ENCODE measurements around the gene CHN1. TPM values are rescaled to one million over a fixed set of nuclear protein-coding genes. Genes with fewer than 3 reads are reported as not detected.

Gene CHN1
- total RNA-seq, 1 donor, result 3.0 TPM

DNA sequence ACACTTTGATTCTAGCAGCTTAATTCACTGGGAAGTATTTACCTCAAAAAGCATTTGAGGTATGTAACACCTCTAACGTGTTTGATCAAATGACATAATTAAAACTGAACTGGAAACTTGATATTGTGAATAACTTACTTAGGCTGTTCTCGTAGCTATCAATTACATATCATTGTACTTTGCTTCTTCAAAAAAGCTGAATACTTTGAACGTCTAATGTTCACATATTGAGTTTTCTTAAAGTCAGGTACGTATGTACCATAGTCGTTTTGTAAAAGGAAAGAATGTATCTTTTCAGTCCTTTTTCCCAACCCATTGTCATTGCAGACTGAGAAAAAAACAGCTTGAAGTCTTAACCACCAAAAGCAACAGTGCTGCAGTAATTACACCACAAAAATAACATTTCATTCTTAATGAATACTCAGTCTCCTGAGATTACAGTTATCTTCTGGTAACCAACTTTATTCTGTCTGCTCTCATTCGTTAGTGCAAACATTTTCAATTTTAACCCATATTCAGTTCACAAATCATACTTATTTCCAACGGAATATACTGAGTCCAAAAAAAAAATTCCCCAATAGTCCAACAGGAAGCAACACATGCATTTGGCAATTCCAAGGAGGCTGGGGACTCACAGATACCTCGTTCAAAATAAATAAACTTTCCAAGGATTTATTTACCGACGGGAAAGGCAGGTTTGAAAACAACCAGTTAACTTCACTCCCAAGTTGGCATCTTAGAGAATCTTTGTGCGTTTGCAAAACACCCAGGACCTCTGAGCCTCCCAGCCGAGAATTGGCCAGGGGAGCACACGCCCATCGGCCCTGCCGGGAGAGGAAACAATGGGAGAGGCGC lies 1.1 kb downstream of the CHN1 start:
- H3K4me1 ChIP-seq (ENCODE audit: insufficient read depth, low read length), result peaks cover 6% of the 10 kb centered on the region
- H3K27me3 ChIP-seq (ENCODE audit: insufficient read depth, low read length), result peaks cover 77% of the 10 kb centered on the region
- no peak overlapping the region for H3K4me3 ChIP-seq (ENCODE audit: low read length)
- no peaks in the 10 kb centered on the region for H3K9me3 ChIP-seq (ENCODE audit: low read depth, low read length)

DNA sequence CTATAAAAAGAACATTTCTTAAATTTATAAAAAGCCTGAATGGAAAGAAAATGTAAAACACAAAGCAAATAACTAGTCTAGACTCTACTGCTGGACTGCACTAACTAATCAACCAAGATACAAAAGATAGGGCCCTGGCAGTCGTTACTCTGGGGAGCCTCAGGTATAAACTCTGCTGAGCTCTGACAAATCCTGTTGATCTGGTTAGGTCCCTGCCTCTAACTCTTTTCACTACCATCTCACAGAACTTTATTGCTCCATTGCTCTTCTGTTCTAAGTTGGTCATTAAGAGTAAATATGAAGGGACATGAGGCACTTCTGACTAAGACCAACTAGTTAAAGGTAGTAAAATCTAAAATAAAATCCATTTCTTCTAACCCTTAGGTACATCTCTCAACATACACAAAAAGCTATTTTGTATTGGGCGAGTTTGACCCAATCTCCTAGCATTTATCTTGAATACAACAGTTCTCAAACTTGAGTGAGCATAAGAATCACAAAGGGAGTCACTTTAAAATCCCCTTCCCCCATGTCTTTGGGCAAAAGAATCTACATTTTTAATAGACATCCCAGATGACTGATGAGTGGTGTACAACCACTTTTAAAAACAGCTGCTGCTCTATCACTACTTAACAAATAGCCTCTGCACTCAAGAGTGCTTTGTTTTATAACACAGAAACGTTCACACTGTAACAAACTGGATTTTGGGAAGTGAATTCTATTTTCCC lies 2.5 kb downstream of the CHN1 start:
- peaks cover 64% of the 10 kb centered on the region for H3K27me3 ChIP-seq (ENCODE audit: insufficient read depth, low read length)
- H3K4me3 ChIP-seq (ENCODE audit: low read length), result no peak overlapping the region
- no peaks in the 10 kb centered on the region for H3K9me3 ChIP-seq (ENCODE audit: low read depth, low read length)
- H3K4me1 ChIP-seq (ENCODE audit: insufficient read depth, low read length), result peaks cover 6% of the 10 kb centered on the region

DNA sequence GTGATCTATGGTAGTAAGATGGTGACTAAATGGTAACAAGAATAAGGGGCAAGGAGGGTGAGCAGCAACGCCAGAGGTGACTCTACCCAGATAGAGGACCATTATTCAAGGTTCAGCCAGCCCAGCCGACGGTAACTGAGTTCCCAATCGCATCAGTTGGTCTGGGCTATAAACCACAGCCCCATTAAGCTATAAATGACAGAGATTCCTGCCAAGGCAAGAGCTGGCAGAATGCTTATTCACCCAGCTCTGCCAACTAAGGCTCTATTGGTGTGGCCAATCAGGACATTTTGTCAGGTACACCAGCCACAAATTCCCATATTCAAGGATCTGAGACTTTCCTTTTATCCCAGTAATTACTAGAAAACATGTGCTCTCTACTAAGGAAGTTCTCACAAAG lies 3.6 kb downstream of the CHN1 start:
- Histone ChIP-seq H3K4me1 (ENCODE audit: insufficient read depth, low read length) (peaks cover 8% of the 10 kb centered on the region), H3K4me3 (ENCODE audit: low read length) (no peak overlapping the region), H3K9me3 (ENCODE audit: low read depth, low read length) (no peaks in the 10 kb centered on the region), H3K27me3 (ENCODE audit: insufficient read depth, low read length) (peaks cover 53% of the 10 kb centered on the region)

DNA sequence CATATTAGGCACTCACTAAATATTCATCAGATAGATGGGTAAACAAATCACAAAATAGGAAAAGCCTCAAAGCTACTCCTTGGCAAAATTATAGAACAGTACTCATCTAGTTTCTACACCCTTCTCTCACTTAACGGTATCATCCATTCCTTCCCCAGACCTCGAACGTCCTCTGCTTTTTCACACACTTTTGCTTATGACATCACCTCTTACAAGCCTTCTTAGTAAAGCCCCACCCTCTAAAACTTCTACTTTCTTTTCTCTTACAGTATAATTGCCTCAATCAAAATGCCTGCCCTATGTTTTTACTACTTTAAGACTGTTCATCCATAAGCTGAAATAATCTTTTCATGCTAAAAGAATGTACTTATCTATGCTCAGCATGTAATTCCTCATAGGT lies 8.1 kb downstream of the CHN1 start:
- Histone ChIP-seq H3K9me3 (ENCODE audit: low read depth, low read length) (no peaks in the 10 kb centered on the region), H3K4me3 (ENCODE audit: low read length) (no peak overlapping the region), H3K27me3 (ENCODE audit: insufficient read depth, low read length) (peaks cover 15% of the 10 kb centered on the region), H3K4me1 (ENCODE audit: insufficient read depth, low read length) (peaks cover 4% of the 10 kb centered on the region)

DNA sequence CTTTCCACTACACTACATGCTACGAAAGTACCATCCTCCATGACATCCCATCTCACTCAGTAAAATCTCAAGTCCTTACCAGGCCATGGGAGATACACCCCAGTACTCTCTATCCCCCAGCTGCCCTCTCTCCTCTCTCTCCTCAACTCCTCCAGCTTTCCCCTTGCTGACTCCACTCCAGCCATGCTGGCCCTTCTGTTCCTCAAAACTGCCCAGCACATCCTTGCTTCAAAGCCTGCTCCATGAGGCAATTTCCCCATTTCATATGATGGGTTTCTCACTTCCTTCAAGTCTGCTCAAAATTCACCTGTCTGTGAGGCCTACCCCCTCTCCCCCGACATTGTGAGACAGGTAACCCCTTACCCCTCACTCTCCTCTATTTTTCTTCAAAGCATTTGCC lies 8.6 kb downstream of the CHN1 start:
- H3K4me3 ChIP-seq (ENCODE audit: low read length), result no peak overlapping the region
- H3K9me3 ChIP-seq (ENCODE audit: low read depth, low read length), result no peaks in the 10 kb centered on the region
- H3K4me1 ChIP-seq (ENCODE audit: insufficient read depth, low read length), result peaks cover 4% of the 10 kb centered on the region
- peaks cover 13% of the 10 kb centered on the region for H3K27me3 ChIP-seq (ENCODE audit: insufficient read depth, low read length)

DNA sequence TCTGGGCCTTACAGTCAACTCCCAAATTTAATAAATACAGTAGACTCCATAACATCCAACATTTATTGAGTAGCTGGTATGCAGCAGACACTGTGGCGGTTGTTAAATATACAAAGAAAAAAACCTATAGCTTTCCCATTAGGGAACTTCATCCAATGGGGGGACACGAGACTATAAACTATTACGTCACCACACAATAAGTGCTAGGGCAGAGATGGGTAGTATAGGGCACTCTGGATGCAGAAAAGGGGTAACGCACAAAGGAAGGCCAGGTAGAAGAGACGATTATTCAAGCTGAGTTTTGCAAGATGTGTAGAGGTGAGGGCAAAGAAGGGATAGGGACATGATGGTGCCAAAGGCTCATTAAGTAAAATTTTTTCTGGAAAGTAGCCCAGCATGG lies 10.8 kb downstream of the CHN1 start:
- Histone ChIP-seq H3K9me3 (ENCODE audit: low read depth, low read length) (no peaks in the 10 kb centered on the region), H3K27me3 (ENCODE audit: insufficient read depth, low read length) (peaks cover 7% of the 10 kb centered on the region), H3K4me3 (ENCODE audit: low read length) (no peak overlapping the region), H3K4me1 (ENCODE audit: insufficient read depth, low read length) (peaks cover 4% of the 10 kb centered on the region)

DNA sequence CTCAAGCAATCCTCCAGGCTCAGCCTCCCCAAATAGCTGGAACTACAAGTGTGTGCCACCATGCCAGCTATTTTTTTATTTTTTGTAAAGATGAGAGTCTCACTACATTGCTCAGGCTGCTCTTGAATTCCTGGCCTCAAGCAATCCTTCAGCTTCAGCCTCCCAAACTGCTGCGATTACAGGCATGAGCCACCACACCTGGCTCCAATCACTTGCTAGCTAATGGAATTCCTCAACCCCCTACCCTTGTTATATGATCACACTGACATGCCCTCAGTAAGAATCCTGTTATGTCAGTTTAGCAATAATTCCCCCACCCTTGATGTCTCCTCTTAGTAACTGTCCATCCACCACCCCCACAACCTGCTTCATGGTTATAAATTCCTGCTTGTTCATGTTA lies 12.3 kb downstream of the CHN1 start:
- peaks cover 4% of the 10 kb centered on the region for H3K4me1 ChIP-seq (ENCODE audit: insufficient read depth, low read length)
- no peak overlapping the region for H3K4me3 ChIP-seq (ENCODE audit: low read length)
- peaks cover 7% of the 10 kb centered on the region for H3K27me3 ChIP-seq (ENCODE audit: insufficient read depth, low read length)
- no peaks in the 10 kb centered on the region for H3K9me3 ChIP-seq (ENCODE audit: low read depth, low read length)

DNA sequence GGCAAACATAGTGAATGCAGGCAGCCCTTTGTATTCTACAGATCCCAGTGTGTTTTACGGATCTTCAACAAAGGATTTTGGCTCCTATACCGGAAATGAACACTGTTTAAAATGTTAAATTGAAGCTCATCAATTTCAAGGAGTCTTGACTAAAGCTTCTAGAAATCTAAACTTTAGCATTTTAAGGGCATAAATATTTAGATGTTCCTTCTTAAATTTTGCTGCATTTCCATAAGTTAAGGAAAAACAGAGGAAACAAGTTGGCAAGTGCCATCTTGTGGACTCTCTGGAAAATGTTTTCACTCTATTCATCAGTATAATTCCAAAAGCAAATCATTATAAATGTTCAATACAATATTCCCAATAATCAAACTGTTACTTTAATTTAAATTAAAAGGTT lies 19.6 kb downstream of the CHN1 start:
- no peak overlapping the region for H3K4me3 ChIP-seq (ENCODE audit: low read length)
- no peaks in the 10 kb centered on the region for H3K4me1 ChIP-seq (ENCODE audit: insufficient read depth, low read length)
- no peaks in the 10 kb centered on the region for H3K9me3 ChIP-seq (ENCODE audit: low read depth, low read length)
- peaks cover 8% of the 10 kb centered on the region for H3K27me3 ChIP-seq (ENCODE audit: insufficient read depth, low read length)

DNA sequence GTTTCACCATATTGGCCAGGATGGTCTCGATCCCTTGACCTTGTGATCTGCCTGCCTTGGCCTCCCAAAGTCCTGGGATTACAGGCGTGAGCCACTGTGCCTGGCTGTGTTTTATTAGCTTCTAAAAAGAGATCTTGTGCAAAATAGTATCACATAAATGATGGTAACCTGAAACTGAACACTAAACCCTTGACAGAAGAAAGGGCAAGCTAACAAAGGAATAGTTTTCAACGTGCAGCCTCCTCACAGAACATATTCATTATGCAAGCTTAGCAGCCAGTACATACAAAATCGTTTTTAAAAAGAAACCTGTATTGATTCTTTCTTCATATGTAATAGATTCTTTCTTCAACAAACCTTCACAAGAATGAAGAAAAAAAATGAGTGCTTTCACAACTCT lies 20.6 kb downstream of the CHN1 start:
- Histone ChIP-seq H3K9me3 (ENCODE audit: low read depth, low read length) (no peaks in the 10 kb centered on the region), H3K4me3 (ENCODE audit: low read length) (no peak overlapping the region), H3K4me1 (ENCODE audit: insufficient read depth, low read length) (no peaks in the 10 kb centered on the region), H3K27me3 (ENCODE audit: insufficient read depth, low read length) (peaks cover 8% of the 10 kb centered on the region)

DNA sequence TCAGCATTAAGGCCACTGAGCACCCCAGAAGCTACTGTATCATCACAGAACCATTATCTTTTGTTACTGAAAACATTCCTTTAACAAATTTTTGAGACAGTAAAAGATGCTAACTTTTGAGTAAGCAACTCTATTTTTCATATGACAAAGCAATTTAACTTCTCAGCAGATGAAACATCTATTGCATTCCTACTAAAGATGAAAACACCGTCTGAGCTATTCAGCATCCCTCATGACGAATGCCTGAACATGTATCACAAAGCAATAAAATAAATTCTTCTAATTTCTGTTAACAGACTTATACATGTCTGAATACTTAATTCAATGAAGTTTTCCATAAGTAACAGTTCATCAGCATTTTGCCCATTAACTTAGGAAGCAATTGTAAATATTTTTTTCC lies 23.9 kb downstream of the CHN1 start:
- no peaks in the 10 kb centered on the region for H3K4me1 ChIP-seq (ENCODE audit: insufficient read depth, low read length)

DNA sequence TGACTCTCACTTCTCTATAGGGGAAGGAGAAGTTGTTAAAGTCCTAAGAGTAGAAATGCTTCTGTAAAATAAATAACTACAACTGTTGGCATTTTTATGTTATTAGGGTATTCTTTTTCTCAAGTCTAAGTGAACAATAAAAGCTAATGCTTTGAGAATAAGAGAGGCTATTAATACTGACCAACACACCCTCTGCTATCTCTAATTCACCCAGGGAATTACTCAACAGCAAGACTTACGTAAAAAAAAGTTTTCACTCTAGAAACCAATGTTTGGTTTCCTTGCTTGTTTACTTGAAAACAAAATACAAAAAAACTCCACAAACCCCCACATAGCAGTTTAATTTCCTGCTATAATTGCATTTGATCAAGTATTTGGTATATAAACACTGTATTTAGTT lies 25.2 kb downstream of the CHN1 start:
- no peaks in the 10 kb centered on the region for H3K9me3 ChIP-seq (ENCODE audit: low read depth, low read length)
- H3K27me3 ChIP-seq (ENCODE audit: insufficient read depth, low read length), result no peaks in the 10 kb centered on the region
- H3K4me3 ChIP-seq (ENCODE audit: low read length), result no peak overlapping the region
- H3K4me1 ChIP-seq (ENCODE audit: insufficient read depth, low read length), result no peaks in the 10 kb centered on the region

More for the DNA sequence above, 23.9 kb downstream of the CHN1 start:
- Histone ChIP-seq H3K9me3 (ENCODE audit: low read depth, low read length) (no peaks in the 10 kb centered on the region), H3K4me3 (ENCODE audit: low read length) (no peak overlapping the region), H3K27me3 (ENCODE audit: insufficient read depth, low read length) (peaks cover 8% of the 10 kb centered on the region)

DNA sequence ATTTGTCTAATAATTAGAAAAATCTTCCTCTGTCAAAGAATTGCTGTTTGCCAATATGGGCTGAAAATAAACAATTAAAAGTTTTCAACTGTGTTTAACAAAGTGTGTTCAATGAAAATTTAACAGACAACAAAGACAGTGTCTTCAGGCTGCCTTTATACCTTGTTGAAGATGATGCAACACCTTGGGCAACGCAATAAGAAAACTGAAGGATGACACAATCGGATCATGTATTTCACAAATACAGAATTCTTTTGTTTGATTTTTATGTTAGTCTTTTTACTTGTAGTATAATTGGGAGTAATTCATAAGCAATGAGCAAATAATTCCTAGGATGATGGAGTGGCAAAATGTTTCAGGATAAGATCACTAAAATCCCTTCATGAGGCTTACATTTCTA lies 27.8 kb downstream of the CHN1 start:
- no peak overlapping the region for H3K4me3 ChIP-seq (ENCODE audit: low read length)
- H3K27me3 ChIP-seq (ENCODE audit: insufficient read depth, low read length), result no peaks in the 10 kb centered on the region
- H3K9me3 ChIP-seq (ENCODE audit: low read depth, low read length), result no peaks in the 10 kb centered on the region
- no peaks in the 10 kb centered on the region for H3K4me1 ChIP-seq (ENCODE audit: insufficient read depth, low read length)

DNA sequence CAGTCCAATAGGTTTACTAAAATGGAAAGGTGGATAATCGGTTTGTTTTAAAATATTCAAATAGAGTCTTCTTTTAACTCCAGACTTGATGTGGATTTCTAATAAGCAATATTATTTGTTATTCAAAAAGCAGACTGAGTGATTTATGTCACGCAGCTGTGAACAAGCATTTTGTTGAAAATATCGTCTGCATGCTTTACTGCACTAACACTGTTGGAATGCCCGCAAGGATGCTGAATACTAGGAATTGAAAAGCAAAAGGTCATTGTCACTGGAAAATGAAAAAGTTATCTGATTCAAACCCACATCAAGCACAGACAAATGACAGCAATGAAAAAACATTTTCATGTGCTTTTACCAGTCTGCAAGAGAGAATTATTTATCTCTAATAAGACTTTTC lies 31.1 kb downstream of the CHN1 start:
- Histone ChIP-seq H3K4me1 (ENCODE audit: insufficient read depth, low read length) (no peaks in the 10 kb centered on the region), H3K9me3 (ENCODE audit: low read depth, low read length) (no peaks in the 10 kb centered on the region), H3K27me3 (ENCODE audit: insufficient read depth, low read length) (peaks cover 2% of the 10 kb centered on the region), H3K4me3 (ENCODE audit: low read length) (no peak overlapping the region)

DNA sequence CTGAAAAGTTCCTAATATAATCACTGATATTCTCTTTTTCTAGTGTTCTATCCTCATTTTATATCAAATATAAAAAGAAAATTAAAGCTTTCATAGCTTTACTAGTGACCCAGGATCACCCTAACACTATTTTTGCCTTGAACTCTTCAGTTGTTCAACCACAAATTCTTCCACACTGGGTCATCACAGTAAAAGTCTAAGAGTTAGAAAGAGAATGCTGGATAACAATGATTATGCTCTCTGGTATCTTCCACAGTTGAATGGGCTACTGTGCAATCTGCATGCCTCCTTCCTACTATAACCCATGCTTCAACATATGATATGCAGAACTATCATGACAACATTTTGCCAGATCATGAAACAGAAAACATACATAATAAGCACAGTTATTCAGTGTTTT lies 32.3 kb downstream of the CHN1 start:
- Histone ChIP-seq H3K4me1 (ENCODE audit: insufficient read depth, low read length) (no peaks in the 10 kb centered on the region), H3K9me3 (ENCODE audit: low read depth, low read length) (no peaks in the 10 kb centered on the region), H3K4me3 (ENCODE audit: low read length) (no peak overlapping the region), H3K27me3 (ENCODE audit: insufficient read depth, low read length) (peaks cover 2% of the 10 kb centered on the region)

DNA sequence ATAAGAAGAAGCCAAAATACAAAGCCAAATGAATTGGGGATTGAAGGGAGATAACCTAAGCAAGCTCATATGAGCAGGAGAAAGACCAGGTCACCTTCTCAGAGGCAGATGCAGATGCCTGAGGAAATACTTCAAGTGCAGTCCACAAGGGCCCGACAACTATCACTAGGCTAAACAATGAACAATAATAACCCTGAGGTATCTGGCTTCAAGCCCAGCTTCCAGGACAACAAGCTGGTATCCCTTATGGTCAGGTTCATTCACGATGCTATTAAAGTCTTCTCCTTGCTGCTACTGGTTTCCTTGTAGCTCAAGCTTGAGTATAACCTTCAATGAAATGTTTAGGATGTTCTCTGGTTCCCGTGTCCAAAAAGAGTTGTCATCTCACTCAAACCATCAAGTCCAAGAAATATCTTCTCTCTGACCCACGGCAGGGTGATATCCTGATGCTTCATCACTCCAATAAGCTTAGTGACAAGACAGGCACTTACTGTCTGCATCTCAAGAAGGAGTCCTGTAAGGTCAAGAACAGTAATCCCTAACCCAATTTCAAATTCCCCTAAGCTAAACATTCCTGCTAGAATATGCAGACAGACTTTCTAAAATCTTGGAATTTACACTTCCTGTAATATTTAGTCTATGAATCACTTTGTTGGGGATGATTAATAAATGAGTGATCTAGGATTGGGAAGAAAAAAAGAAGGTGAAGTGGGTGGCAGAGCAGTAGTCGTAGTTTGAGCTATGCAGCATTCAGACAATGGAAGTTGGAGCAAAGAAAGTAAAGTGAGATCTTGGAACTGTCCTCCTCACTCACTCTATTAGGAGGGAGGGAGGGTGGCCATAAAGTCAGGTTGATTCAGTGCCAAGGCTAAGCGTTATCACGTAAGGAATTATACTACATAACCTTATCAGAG lies 33.1 kb downstream of the CHN1 start:
- no peak overlapping the region for H3K4me3 ChIP-seq (ENCODE audit: low read length)
- H3K9me3 ChIP-seq (ENCODE audit: low read depth, low read length), result no peaks in the 10 kb centered on the region
- H3K4me1 ChIP-seq (ENCODE audit: insufficient read depth, low read length), result no peaks in the 10 kb centered on the region
- peaks cover 2% of the 10 kb centered on the region for H3K27me3 ChIP-seq (ENCODE audit: insufficient read depth, low read length)

Data from mononuclear cell (primary cell).